Measurements from ENCODE around the gene PPP1R9A. TPM values are rescaled to one million over a fixed set of nuclear protein-coding genes. Genes with fewer than 3 reads are reported as not detected.
"Not testable (repeated sequence)": the region's sequence is repeated elsewhere in the genome, so short reads cannot be mapped to it uniquely, and the experiment has no call there.

Gene PPP1R9A
- total RNA-seq, 1 donor from 2014 or later: 1.5 TPM

DNA sequence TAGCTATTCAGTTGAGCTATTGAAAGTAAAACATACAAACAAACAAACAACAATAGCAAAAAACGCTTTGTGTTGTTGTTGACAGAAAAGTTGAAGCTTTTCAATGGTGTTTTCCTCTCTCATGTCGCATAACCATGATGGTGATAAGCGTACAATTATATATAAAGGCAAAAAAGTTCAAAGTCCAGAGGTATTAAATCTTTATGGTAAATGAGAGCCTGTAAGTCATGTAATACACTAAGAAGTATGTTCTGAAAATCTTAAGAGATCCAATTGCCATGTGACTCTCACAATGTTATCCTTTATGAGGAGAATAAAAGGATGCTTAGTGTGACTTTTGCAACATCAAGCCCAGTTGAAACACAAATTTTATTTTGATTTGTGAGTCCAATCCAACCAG, 93.9 kb downstream of the PPP1R9A start:
- Histone ChIP-seq H3K27ac (no peak overlapping the region), H3K4me3 (no peak overlapping the region), H3K27me3 (no peaks in the 10 kb centered on the region), H3K4me1 (no peaks in the 10 kb centered on the region), H3K36me3 (no peaks in the 10 kb centered on the region), H3K9me3 (no peaks in the 10 kb centered on the region)
- intact Hi-C loops (cut with DNase I): no loop called here
- no peak for DNase-seq (ENCODE audit: extremely low spot score in 2 of 2)
- no peak for TF ChIP-seq POLR2A (IDR thresholded peaks at IDR 0.05)
- TF ChIP-seq POLR2AphosphoS5 (IDR thresholded peaks at IDR 0.05; ENCODE audit: insufficient read depth in 1 of 2, low read depth in 1 of 2): no peak
- TF ChIP-seq, protein P1, sequence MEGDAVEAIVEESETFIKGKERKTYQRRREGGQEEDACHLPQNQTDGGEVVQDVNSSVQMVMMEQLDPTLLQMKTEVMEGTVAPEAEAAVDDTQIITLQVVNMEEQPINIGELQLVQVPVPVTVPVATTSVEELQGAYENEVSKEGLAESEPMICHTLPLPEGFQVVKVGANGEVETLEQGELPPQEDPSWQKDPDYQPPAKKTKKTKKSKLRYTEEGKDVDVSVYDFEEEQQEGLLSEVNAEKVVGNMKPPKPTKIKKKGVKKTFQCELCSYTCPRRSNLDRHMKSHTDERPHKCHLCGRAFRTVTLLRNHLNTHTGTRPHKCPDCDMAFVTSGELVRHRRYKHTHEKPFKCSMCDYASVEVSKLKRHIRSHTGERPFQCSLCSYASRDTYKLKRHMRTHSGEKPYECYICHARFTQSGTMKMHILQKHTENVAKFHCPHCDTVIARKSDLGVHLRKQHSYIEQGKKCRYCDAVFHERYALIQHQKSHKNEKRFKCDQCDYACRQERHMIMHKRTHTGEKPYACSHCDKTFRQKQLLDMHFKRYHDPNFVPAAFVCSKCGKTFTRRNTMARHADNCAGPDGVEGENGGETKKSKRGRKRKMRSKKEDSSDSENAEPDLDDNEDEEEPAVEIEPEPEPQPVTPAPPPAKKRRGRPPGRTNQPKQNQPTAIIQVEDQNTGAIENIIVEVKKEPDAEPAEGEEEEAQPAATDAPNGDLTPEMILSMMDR (IDR thresholded peaks at IDR 0.05): no peak

DNA sequence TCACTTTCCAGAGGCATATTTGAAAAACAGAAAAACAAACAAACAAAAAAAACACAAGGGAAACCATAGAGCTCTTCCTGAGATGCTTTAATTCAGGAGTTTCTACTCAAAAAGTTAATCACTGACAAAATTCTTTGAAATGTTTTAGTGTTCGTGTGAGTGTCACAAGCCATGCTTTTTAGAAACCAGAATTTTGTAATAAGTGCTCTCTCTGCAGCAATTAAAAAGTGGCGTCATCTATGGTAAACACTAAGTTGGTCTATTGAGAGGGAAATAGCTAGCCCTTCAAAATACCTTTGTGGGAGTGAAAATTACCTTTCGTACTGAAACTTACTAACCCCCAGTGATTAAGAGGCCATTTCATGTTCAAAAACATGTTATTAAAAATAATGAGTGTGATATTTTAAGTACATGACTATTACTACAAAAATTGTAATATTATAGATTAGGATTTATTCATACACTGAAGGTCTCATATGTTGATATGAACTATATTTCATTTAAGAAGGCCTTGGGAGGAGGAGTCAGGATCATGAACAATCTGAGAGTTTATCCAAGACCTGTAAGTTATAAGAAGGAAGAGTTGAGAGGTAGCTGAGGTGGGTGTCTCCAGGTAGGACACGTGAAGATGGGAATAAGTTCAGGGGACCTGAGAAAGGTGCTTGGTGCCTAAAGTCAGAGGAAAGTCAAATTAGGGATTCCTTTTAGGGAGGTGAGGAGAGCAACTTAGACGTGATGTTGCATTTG, 94.6 kb downstream of the PPP1R9A start:
- intact Hi-C loops (cut with DNase I): no loop called here
- Histone ChIP-seq H3K4me1 (no peaks in the 10 kb centered on the region), H3K4me3 (no peak overlapping the region), H3K27me3 (no peaks in the 10 kb centered on the region), H3K36me3 (no peaks in the 10 kb centered on the region), H3K9me3 (no peaks in the 10 kb centered on the region), H3K27ac (no peak overlapping the region)
- no peak for DNase-seq (ENCODE audit: extremely low spot score in 2 of 2)
- TF ChIP-seq POLR2A (IDR thresholded peaks at IDR 0.05): no peak
- TF ChIP-seq, protein P1 (IDR thresholded peaks at IDR 0.05): no peak
- no peak for TF ChIP-seq POLR2AphosphoS5 (IDR thresholded peaks at IDR 0.05; ENCODE audit: insufficient read depth in 1 of 2, low read depth in 1 of 2)

DNA sequence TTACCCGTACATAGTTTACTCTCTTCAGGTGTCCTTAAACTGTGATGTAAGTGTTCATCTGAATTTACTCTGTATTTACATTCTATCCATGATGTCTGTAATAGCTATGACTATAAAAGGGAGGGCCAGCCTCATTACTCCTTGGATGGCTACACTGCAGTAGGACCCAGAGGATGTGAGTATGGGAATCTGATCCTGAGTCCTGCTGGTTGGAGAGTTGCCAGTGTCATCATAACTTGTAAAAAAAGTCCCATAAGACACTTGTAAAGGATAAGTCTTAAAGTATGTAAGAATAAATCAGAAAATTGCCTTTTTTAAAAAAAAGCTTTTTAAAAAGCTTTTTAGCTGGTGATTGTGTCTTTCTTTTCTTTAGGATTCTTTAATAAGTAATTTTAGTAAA, 95.4 kb downstream of the PPP1R9A start:
- Histone ChIP-seq H3K27me3 (no peaks in the 10 kb centered on the region), H3K4me1 (no peaks in the 10 kb centered on the region), H3K9me3 (no peaks in the 10 kb centered on the region), H3K4me3 (no peak overlapping the region), H3K27ac (no peak overlapping the region), H3K36me3 (no peaks in the 10 kb centered on the region)
- no peak for DNase-seq (ENCODE audit: extremely low spot score in 2 of 2)
- no peak for TF ChIP-seq POLR2A (IDR thresholded peaks at IDR 0.05)
- TF ChIP-seq POLR2AphosphoS5 (IDR thresholded peaks at IDR 0.05; ENCODE audit: insufficient read depth in 1 of 2, low read depth in 1 of 2): no peak
- TF ChIP-seq, protein P1 (IDR thresholded peaks at IDR 0.05): no peak
- intact Hi-C loops (cut with DNase I): no loop called here

DNA sequence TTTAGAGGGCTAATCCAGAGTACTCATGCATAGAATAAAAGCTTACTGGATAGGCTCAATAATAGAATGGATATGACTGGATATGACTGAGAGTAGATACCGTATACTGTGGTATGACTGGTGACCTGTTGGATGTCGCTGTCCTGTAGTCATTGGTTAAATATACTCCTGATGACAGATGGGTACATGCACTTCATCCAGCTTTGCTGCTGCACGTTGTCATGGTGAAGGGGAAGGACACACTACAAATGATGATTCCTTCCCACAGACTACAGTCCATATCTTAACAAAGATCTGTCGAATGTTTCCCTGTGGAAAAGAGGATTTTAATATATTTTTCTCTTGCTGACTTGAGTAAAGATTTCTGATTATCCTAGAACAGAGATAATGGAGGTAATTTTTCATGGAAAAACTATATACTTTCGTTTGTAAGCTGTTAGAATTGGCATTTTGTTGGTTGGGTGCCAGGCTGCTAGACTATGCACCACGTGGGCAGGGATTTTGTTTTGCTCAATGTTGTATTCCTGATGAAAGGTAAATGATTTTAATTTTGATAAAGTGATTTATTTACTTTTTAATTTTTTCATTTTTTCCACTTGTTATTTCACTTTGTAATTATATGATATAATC, 97.3 kb downstream of the PPP1R9A start:
- no peak overlapping the region for H3K4me3 ChIP-seq
- H3K27me3 ChIP-seq: no peaks in the 10 kb centered on the region
- H3K4me1 ChIP-seq: no peaks in the 10 kb centered on the region
- no peak for DNase-seq (ENCODE audit: extremely low spot score in 2 of 2)
- H3K9me3 ChIP-seq: no peaks in the 10 kb centered on the region
- intact Hi-C loops (cut with DNase I): no loop called here
- TF ChIP-seq, protein P1 (IDR thresholded peaks at IDR 0.05): no peak
- TF ChIP-seq POLR2A (IDR thresholded peaks at IDR 0.05): no peak
- TF ChIP-seq POLR2AphosphoS5 (IDR thresholded peaks at IDR 0.05; ENCODE audit: insufficient read depth in 1 of 2, low read depth in 1 of 2): no peak
- no peaks in the 10 kb centered on the region for H3K36me3 ChIP-seq
- no peak overlapping the region for H3K27ac ChIP-seq

DNA sequence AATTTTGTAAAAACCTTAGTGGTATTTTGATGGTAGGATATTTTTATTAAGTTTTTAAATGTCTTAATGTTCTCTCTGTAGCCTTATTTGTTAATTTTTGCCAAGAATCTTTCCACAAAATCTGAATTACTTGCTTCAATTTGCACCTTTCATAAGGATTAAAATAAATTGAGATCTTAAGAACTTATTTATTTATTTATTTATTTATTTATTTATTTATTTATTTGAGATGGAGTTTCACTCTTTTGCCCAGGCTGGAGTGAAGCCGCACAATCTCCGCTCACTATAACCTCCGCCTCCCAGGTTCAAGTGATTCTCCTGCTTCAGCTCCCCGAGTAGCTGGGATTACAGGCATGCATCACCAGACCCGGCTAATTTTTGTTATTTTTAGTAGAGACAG, 98.6 kb downstream of the PPP1R9A start:
- no peak overlapping the region for H3K27ac ChIP-seq
- H3K4me1 ChIP-seq: no peaks in the 10 kb centered on the region
- no peaks in the 10 kb centered on the region for H3K36me3 ChIP-seq
- H3K27me3 ChIP-seq: no peaks in the 10 kb centered on the region
- no peak overlapping the region for H3K4me3 ChIP-seq
- intact Hi-C loops (cut with DNase I): no loop called here
- DNase-seq (ENCODE audit: extremely low spot score in 2 of 2): no peak
- no peak for TF ChIP-seq POLR2A (IDR thresholded peaks at IDR 0.05)
- no peak for TF ChIP-seq POLR2AphosphoS5 (IDR thresholded peaks at IDR 0.05; ENCODE audit: insufficient read depth in 1 of 2, low read depth in 1 of 2)
- no peaks in the 10 kb centered on the region for H3K9me3 ChIP-seq

DNA sequence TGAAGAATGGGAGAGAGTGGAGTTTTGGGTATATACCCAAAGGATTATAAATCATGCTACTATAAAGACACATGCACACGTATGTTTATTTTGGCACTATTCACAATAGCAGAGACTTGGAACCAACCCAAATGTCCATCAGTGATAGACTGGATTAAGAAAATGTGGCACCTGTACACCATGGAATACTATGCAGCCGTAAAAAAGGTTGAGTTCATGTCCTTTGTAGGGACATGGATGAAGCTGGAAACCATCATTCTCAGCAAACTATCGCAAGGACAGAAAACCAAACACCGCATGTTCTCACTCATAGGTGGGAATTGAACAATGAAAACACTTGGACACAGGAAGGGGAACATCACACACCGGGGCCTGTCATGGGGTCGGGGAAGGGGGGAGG, 101.4 kb downstream of the PPP1R9A start:
- H3K4me3 ChIP-seq; H3K36me3 ChIP-seq; intact Hi-C loops (cut with DNase I); H3K27ac ChIP-seq; H3K9me3 ChIP-seq; DNase-seq (ENCODE audit: extremely low spot score in 2 of 2); H3K4me1 ChIP-seq; H3K27me3 ChIP-seq: not testable (repeated sequence)
